ENCODE results near the gene CNOT3.
A peak's percentile ranks its signal among the peaks of the same experiment; 100 is the strongest.

CNOT3 gene

DNA sequence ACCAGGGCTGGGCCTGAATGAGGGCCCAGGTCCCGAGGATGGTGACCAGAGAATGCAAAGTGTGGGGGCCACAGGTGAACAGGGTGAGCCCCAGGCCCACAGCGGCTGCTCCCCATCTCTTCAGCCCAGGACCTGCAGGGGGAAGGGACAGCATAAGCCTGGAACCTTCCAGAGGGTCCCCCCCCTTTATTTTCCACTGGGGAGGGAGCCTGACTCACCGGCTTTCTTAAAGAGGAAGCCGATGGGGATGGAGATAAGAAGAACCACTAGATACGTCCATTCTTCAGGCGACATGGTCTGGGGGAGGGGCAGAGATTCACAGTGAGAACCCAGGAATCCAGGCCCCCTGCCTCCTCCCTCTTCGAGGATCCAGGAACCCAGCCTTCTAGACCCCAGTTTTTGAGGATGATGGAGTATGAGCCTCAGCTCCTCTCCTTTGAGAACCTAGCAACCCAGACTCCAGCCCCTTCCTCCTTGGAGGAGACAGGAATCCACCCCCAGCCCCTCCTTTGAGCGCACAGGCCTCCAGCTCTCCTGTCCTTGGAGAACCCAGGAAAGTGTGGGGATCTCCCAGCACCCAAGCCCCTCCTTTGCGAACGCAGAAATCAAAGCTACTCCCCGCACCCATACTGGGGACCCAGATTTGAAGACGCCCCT, 50.8 kb downstream of the CNOT3 start:
- peak overlapping the region; percentile 96 for H3K27ac ChIP-seq (ENCODE audit: low read depth, low read length)
- peak overlapping the region; percentile 52 for H3K4me3 ChIP-seq (ENCODE audit: low read length)
- peak overlapping the region; percentile 86 for H3K4ac ChIP-seq (ENCODE audit: low read depth, low read length)
- peak; percentile 62 for DNase-seq
- no peak overlapping the region for H4K5ac ChIP-seq (ENCODE audit: low read length)
- H3K23ac ChIP-seq (ENCODE audit: low read length), result no peak overlapping the region
- no peak overlapping the region for H2BK15ac ChIP-seq (replicated peaks; ENCODE audit: low read depth)
- peaks cover 27% of the 10 kb centered on the region for H3K79me1 ChIP-seq (ENCODE audit: low read length)
- H3K18ac ChIP-seq (ENCODE audit: low read length), result peak overlapping the region; percentile 85
- no peak overlapping the region for H2AK5ac ChIP-seq (ENCODE audit: low read length)
- peak overlapping the region; percentile 87 for H3K56ac ChIP-seq (ENCODE audit: low read length)
- no peak overlapping the region for H2BK120ac ChIP-seq (ENCODE audit: low read depth, low read length)
- H3K9ac ChIP-seq (ENCODE audit: low read length), result peak overlapping the region; percentile 80
- no peak overlapping the region for H2BK5ac ChIP-seq (ENCODE audit: low read length)
- H3K4me2 ChIP-seq (ENCODE audit: low read length), result peak overlapping the region; percentile 90
- no peak overlapping the region for H4K8ac ChIP-seq (ENCODE audit: low read depth, low read length)
- H3K27me3 ChIP-seq (ENCODE audit: insufficient read depth, low read length, poor library complexity), result no peaks in the 10 kb centered on the region
- no CpG with 5 or more reads among the region's 12 CpGs for WGBS (ENCODE audit: extremely low coverage, insufficient coverage, low lambda C conversion rate)
- H3K79me2 ChIP-seq (ENCODE audit: control insufficient read depth, insufficient read depth, low read length), result peaks cover 25% of the 10 kb centered on the region
- peaks cover 3% of the 10 kb centered on the region for H3K4me1 ChIP-seq (ENCODE audit: control insufficient read depth, low read depth, low read length)
- peaks cover 6% of the 10 kb centered on the region for H3K36me3 ChIP-seq (ENCODE audit: control insufficient read depth, insufficient read depth, low read length)

DNA sequence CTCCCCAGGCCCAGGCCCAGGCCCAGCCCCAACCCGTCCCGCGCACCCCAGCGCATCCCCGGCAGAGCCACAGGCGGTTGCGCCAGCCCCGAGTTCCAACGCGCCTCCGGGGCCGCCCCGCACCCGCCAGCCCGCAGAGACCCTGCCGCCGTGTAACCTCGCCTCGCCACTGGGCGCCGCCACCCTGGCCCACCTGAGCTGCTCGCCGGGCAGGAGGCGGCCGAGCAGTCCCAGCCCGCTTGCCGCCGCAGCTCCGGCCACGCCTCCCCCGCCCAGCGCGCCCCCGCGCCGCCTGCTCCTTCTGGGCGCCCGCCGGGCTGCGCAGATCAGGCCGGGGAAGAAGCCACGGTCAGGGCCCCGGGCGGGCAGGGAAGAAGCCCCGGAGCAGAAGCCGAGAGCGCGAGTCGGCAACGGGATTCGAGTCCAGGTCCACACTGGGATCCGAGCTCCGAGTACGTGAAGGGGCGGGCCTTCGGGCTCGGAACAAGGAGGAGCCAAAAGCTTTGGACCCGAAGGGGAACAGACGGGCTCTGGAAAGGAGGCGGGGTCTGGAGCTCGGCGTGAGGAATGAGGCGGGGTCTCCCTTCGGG, 51.7 kb downstream of the CNOT3 start, which contains the start of gene MBOAT7:
MBOAT7 (minus strand) TSS at position 436 of the 590 bp plus-strand sequence. CDS start 1,072 bp downstream, outside the sequence.
- Histone ChIP-seq H4K5ac (ENCODE audit: low read length) (no peak within 1 kb of the TSS), H2BK15ac (replicated peaks; ENCODE audit: low read depth) (no peak within 1 kb of the TSS), H3K4me3 (ENCODE audit: low read length) (peak within 1 kb of the TSS; percentile 61), H3K4me1 (ENCODE audit: control insufficient read depth, low read depth, low read length) (peaks cover 3% of the 10 kb centered on the region), H3K18ac (ENCODE audit: low read length) (peak within 1 kb of the TSS; percentile 85), H3K23ac (ENCODE audit: low read length) (peak within 1 kb of the TSS; percentile 24), H2AK5ac (ENCODE audit: low read length) (no peak within 1 kb of the TSS), H3K27ac (ENCODE audit: low read depth, low read length) (peak within 1 kb of the TSS; percentile 96), H3K9ac (ENCODE audit: low read length) (peak within 1 kb of the TSS; percentile 92), H2BK5ac (ENCODE audit: low read length) (peak within 1 kb of the TSS; percentile 92), H4K8ac (ENCODE audit: low read depth, low read length) (peak within 1 kb of the TSS; percentile 42), H3K4me2 (ENCODE audit: low read length) (peak within 1 kb of the TSS; percentile 90), H3K79me1 (ENCODE audit: low read length) (peaks cover 30% of the 10 kb centered on the region), H3K56ac (ENCODE audit: low read length) (peak within 1 kb of the TSS; percentile 98), H3K79me2 (ENCODE audit: control insufficient read depth, insufficient read depth, low read length) (peaks cover 25% of the 10 kb centered on the region), H3K4ac (ENCODE audit: low read depth, low read length) (peak within 1 kb of the TSS; percentile 86), H3K27me3 (ENCODE audit: insufficient read depth, low read length, poor library complexity) (no peaks in the 10 kb centered on the region), H2BK120ac (ENCODE audit: low read depth, low read length) (no peak within 1 kb of the TSS), H3K36me3 (ENCODE audit: control insufficient read depth, insufficient read depth, low read length) (peaks cover 8% of the 10 kb centered on the region)
- DNase-seq, result no peak
- no CpG with 5 or more reads among the region's 64 CpGs for WGBS (ENCODE audit: extremely low coverage, insufficient coverage, low lambda C conversion rate)

DNA sequence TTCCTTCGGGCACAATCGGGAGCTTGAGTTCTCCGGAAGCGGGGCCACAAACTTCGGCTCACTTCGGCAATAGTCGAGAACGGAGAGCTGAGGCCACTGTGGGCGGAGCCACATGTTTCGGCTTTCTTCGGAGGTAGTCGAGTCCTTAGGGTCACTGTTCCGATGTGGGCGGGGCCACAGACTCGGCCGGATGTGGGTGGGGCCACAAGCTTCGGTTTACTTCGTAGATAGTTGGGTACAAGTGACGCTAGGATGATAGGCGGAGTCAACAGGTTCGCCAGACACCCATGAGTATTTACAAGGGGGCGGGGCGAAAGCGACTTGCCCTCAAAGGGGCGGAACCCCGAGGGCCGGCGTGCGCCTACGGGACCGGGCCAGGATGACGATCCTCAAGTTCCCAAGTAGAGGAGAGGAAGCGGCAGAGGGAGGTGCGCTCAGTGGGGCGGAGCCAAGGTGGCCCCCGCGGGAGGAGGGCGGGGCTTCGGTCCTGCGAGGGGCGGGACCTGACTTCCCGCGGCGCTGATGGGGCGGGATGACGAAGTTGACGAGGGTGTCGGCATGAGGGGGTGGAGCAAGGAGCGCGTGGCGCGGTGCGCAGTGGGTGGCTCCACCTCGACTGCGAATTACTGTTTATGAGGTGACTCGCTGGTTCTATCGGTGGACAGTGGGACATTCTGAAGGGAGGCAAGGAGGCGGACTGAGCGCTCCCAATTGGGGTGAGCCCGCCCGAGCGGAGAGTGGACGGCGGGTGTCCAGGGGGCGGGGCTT, 52.4 kb downstream of the CNOT3 start:
- Histone ChIP-seq H3K79me1 (ENCODE audit: low read length) (peaks cover 30% of the 10 kb centered on the region), H3K4me1 (ENCODE audit: control insufficient read depth, low read depth, low read length) (peaks cover 3% of the 10 kb centered on the region), H3K36me3 (ENCODE audit: control insufficient read depth, insufficient read depth, low read length) (peaks cover 8% of the 10 kb centered on the region), H3K79me2 (ENCODE audit: control insufficient read depth, insufficient read depth, low read length) (peaks cover 25% of the 10 kb centered on the region), H3K4me3 (ENCODE audit: low read length) (peak overlapping the region; percentile 61), H3K4me2 (ENCODE audit: low read length) (peak overlapping the region; percentile 65), H4K5ac (ENCODE audit: low read length) (no peak overlapping the region), H2AK5ac (ENCODE audit: low read length) (no peak overlapping the region), H3K56ac (ENCODE audit: low read length) (peak overlapping the region; percentile 98), H3K23ac (ENCODE audit: low read length) (no peak overlapping the region), H2BK15ac (replicated peaks; ENCODE audit: low read depth) (no peak overlapping the region), H3K27me3 (ENCODE audit: insufficient read depth, low read length, poor library complexity) (no peaks in the 10 kb centered on the region), H3K27ac (ENCODE audit: low read depth, low read length) (peak overlapping the region; percentile 93), H2BK120ac (ENCODE audit: low read depth, low read length) (no peak overlapping the region), H2BK5ac (ENCODE audit: low read length) (peak overlapping the region; percentile 92), H3K4ac (ENCODE audit: low read depth, low read length) (peak overlapping the region; percentile 74), H4K8ac (ENCODE audit: low read depth, low read length) (peak overlapping the region; percentile 42), H3K18ac (ENCODE audit: low read length) (peak overlapping the region; percentile 71), H3K9ac (ENCODE audit: low read length) (peak overlapping the region; percentile 92)
- peak; percentile 100 for DNase-seq
- WGBS (ENCODE audit: extremely low coverage, insufficient coverage, low lambda C conversion rate), result no CpG with 5 or more reads among the region's 65 CpGs

DNA sequence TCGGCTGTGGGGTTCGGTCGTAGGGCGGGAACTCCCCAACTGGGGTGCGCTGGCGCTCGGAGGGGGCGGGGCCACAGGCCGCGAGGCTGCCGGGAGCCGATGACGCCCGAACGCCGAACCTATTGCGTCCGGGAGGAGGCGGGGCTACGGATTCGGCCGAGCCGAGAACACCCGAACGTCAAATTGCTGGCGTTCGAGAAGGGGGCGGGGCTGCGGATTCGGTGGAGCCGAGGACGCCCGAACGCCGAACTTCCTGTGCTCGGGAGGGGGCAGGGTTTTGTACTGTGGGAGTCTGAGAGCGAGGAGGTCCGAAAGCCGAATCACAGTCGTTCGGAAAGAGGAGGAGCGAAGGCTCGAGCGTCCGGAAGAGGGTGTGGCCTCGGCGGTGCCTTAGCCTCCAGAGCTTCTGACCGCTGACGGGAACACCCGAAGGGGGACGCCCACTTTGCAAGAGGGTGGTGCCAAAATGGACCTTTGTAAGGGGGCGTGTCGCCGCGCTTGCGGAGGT, 53.0 kb downstream of the CNOT3 start:
- Histone ChIP-seq H3K9ac (ENCODE audit: low read length) (peak overlapping the region; percentile 97), H3K4me1 (ENCODE audit: control insufficient read depth, low read depth, low read length) (peaks cover 3% of the 10 kb centered on the region), H3K4me3 (ENCODE audit: low read length) (peak overlapping the region; percentile 86), H3K27ac (ENCODE audit: low read depth, low read length) (peak overlapping the region; percentile 100), H3K23ac (ENCODE audit: low read length) (no peak overlapping the region), H2BK15ac (replicated peaks; ENCODE audit: low read depth) (no peak overlapping the region), H4K5ac (ENCODE audit: low read length) (no peak overlapping the region), H3K27me3 (ENCODE audit: insufficient read depth, low read length, poor library complexity) (no peaks in the 10 kb centered on the region), H3K4me2 (ENCODE audit: low read length) (peak overlapping the region; percentile 87), H3K36me3 (ENCODE audit: control insufficient read depth, insufficient read depth, low read length) (peaks cover 11% of the 10 kb centered on the region), H2BK120ac (ENCODE audit: low read depth, low read length) (no peak overlapping the region), H4K8ac (ENCODE audit: low read depth, low read length) (peak overlapping the region; percentile 42), H3K79me2 (ENCODE audit: control insufficient read depth, insufficient read depth, low read length) (peaks cover 25% of the 10 kb centered on the region), H2BK5ac (ENCODE audit: low read length) (peak overlapping the region; percentile 97), H3K56ac (ENCODE audit: low read length) (peak overlapping the region; percentile 98), H3K18ac (ENCODE audit: low read length) (peak overlapping the region; percentile 71), H3K4ac (ENCODE audit: low read depth, low read length) (peak overlapping the region; percentile 74), H3K79me1 (ENCODE audit: low read length) (peaks cover 30% of the 10 kb centered on the region), H2AK5ac (ENCODE audit: low read length) (no peak overlapping the region)
- peak; percentile 100 for DNase-seq
- WGBS (ENCODE audit: extremely low coverage, insufficient coverage, low lambda C conversion rate), result no CpG with 5 or more reads among the region's 56 CpGs

DNA sequence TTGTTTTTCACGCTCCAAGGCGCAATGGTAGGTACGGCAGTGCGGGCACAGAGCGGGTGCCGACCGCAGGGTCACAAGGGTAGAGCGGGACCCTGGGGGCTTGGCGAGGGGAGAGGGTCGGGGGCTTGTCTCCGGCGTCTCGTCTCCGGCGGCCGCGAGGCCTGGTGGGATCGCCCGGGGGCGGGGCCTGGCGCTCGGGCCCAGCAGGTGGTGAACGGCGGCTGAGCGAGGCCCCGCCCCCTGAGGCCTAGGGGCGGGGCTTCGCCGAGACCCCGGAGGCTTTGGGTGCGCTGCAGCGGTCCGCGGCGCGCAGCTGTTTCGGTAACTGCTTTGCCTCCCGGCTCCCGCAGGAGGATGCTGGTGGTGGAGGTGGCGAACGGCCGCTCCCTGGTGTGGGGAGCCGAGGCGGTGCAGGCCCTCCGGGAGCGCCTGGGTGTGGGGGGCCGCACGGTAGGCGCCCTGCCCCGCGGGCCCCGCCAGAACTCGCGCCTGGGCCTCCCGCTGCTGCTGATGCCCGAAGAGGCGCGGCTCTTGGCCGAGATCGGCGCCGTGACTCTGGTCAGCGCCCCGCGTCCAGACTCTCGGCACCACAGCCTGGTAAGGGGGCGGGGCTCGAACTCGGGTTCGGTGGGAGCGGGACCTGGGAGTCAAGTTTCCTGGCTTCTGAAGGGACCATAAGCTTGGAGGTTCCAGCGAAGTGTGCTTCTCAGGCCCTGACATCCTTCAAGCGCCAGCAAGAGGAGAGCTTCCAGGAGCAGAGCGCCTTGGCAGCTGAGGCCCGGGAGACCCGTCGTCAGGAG, 53.6 kb downstream of the CNOT3 start, which contains the start of gene TSEN34:
TSEN34 (plus strand) TSS at position 298 of the 800 bp plus-strand sequence; CDS start at position 355, 57 bp downstream.
- DNase-seq, result peak; percentile 64
- H3K9ac ChIP-seq (ENCODE audit: low read length), result peak within 1 kb of the TSS; percentile 97
- peak within 1 kb of the TSS; percentile 98 for H3K56ac ChIP-seq (ENCODE audit: low read length)
- peaks cover 25% of the 10 kb centered on the region for H3K79me2 ChIP-seq (ENCODE audit: control insufficient read depth, insufficient read depth, low read length)
- H2BK5ac ChIP-seq (ENCODE audit: low read length), result peak within 1 kb of the TSS; percentile 97
- WGBS (ENCODE audit: extremely low coverage, insufficient coverage, low lambda C conversion rate), result no CpG with 5 or more reads among the region's 77 CpGs
- no peak within 1 kb of the TSS for H2BK120ac ChIP-seq (ENCODE audit: low read depth, low read length)
- H3K4ac ChIP-seq (ENCODE audit: low read depth, low read length), result peak within 1 kb of the TSS; percentile 74
- peak within 1 kb of the TSS; percentile 100 for H3K27ac ChIP-seq (ENCODE audit: low read depth, low read length)
- no peak within 1 kb of the TSS for H2AK5ac ChIP-seq (ENCODE audit: low read length)
- H3K36me3 ChIP-seq (ENCODE audit: control insufficient read depth, insufficient read depth, low read length), result peaks cover 11% of the 10 kb centered on the region
- peak within 1 kb of the TSS; percentile 42 for H4K8ac ChIP-seq (ENCODE audit: low read depth, low read length)
- H3K4me2 ChIP-seq (ENCODE audit: low read length), result peak within 1 kb of the TSS; percentile 90
- peak within 1 kb of the TSS; percentile 71 for H3K18ac ChIP-seq (ENCODE audit: low read length)
- H3K23ac ChIP-seq (ENCODE audit: low read length), result peak within 1 kb of the TSS; percentile 80
- peaks cover 30% of the 10 kb centered on the region for H3K79me1 ChIP-seq (ENCODE audit: low read length)
- peak within 1 kb of the TSS; percentile 89 for H3K4me3 ChIP-seq (ENCODE audit: low read length)
- no peak within 1 kb of the TSS for H2BK15ac ChIP-seq (replicated peaks; ENCODE audit: low read depth)
- no peaks in the 10 kb centered on the region for H3K27me3 ChIP-seq (ENCODE audit: insufficient read depth, low read length, poor library complexity)
- no peak within 1 kb of the TSS for H4K5ac ChIP-seq (ENCODE audit: low read length)
- H3K4me1 ChIP-seq (ENCODE audit: control insufficient read depth, low read depth, low read length), result peaks cover 3% of the 10 kb centered on the region
